Measurements from ENCODE around the gene KDM1A.

KDM1A gene

DNA sequence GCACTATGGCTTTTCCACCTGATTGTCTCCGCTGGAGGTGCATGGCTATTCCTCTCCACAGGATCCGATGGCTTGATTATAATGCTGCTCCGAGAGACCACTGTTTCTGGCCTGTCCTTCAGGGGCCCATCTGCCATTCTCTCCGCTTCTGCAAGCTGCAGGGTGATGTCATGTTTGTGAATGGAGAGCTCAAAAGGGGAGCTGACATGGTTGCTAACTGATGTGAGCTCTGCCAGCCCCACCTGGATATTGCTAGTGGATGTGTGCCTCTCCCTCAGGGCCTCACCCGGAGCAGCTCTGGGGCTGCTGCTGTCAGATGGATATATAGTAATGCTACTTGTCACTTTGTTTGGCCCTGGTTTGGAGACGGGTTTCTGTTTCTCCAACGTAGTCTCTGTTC lies 72.3 kb downstream of the KDM1A start:
- Histone ChIP-seq H3K36me3 (ENCODE audit: insufficient read depth, low read length) (peaks cover 72% of the 10 kb centered on the region), H3K9me3 (ENCODE audit: low read length) (no peaks in the 10 kb centered on the region), H2AFZ (ENCODE audit: low read depth, low read length) (no peak overlapping the region)

GRCh38 chr1:23092447-23092846 lies 73.2 kb downstream of the KDM1A start:
- peaks cover 66% of the 10 kb centered on the region for H3K36me3 ChIP-seq (ENCODE audit: insufficient read depth, low read length)
- H2AFZ ChIP-seq (ENCODE audit: low read depth, low read length): no peak overlapping the region
- no peaks in the 10 kb centered on the region for H3K27me3 ChIP-seq (ENCODE audit: insufficient read depth, low read length)
- H3K4me3 ChIP-seq (ENCODE audit: low read length): no peak overlapping the region
- H3K9me3 ChIP-seq (ENCODE audit: low read length): no peaks in the 10 kb centered on the region
- no peaks in the 10 kb centered on the region for H3K4me1 ChIP-seq (ENCODE audit: insufficient read depth, low read length)

More for the DNA sequence above, 72.3 kb downstream of the KDM1A start:
- Histone ChIP-seq H3K27me3 (ENCODE audit: insufficient read depth, low read length) (no peaks in the 10 kb centered on the region), H3K4me1 (ENCODE audit: insufficient read depth, low read length) (no peaks in the 10 kb centered on the region), H3K4me3 (ENCODE audit: low read length) (no peak overlapping the region)

DNA sequence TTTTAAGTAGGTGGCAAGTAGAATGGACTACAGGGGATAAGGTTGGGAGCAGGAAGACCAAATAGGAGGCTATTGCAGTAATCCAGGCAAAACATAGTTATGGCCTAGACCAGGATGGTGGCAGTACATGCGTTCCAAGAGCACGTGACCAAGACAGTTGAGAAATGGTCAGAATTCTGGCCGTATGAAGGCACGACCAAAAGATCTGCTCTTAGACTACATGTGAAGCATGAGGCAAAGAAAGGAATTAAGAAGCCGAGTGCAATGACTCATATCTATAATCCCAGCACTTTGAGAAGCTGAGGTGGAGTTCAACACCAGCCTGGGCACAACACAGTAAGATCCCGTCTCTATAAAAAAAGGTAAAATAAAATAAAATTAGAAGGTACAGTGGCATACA lies 78.0 kb downstream of the KDM1A start:
- H3K9me3 ChIP-seq (ENCODE audit: low read length): no peaks in the 10 kb centered on the region
- H3K4me1 ChIP-seq (ENCODE audit: insufficient read depth, low read length): peaks cover 20% of the 10 kb centered on the region
- peaks cover 34% of the 10 kb centered on the region for H3K36me3 ChIP-seq (ENCODE audit: insufficient read depth, low read length)
- H3K4me3 ChIP-seq (ENCODE audit: low read length): no peak overlapping the region
- no peaks in the 10 kb centered on the region for H3K27me3 ChIP-seq (ENCODE audit: insufficient read depth, low read length)
- H2AFZ ChIP-seq (ENCODE audit: low read depth, low read length): no peak overlapping the region

- peaks cover 21% of the 10 kb centered on the region for H3K36me3 ChIP-seq (ENCODE audit: insufficient read depth, low read length)
- no peak overlapping the region for H2AFZ ChIP-seq (ENCODE audit: low read depth, low read length)
- H3K4me3 ChIP-seq (ENCODE audit: low read length): no peak overlapping the region
- no peaks in the 10 kb centered on the region for H3K27me3 ChIP-seq (ENCODE audit: insufficient read depth, low read length)
- H3K9me3 ChIP-seq (ENCODE audit: low read length): no peaks in the 10 kb centered on the region
- peaks cover 20% of the 10 kb centered on the region for H3K4me1 ChIP-seq (ENCODE audit: insufficient read depth, low read length)
Observed at GRCh38 chr1:23098463-23099170, 79.3 kb downstream of the KDM1A start.

GRCh38 chr1:23099171-23099536 lies 79.9 kb downstream of the KDM1A start:
- H2AFZ ChIP-seq (ENCODE audit: low read depth, low read length): no peak overlapping the region
- H3K36me3 ChIP-seq (ENCODE audit: insufficient read depth, low read length): peaks cover 15% of the 10 kb centered on the region
- no peak overlapping the region for H3K4me3 ChIP-seq (ENCODE audit: low read length)
- H3K27me3 ChIP-seq (ENCODE audit: insufficient read depth, low read length): no peaks in the 10 kb centered on the region
- H3K4me1 ChIP-seq (ENCODE audit: insufficient read depth, low read length): peaks cover 20% of the 10 kb centered on the region
- H3K9me3 ChIP-seq (ENCODE audit: low read length): no peaks in the 10 kb centered on the region

GRCh38 chr1:23100074-23100748 lies 80.9 kb downstream of the KDM1A start:
- H2AFZ ChIP-seq (ENCODE audit: low read depth, low read length): no peak overlapping the region
- peaks cover 20% of the 10 kb centered on the region for H3K4me1 ChIP-seq (ENCODE audit: insufficient read depth, low read length)
- no peaks in the 10 kb centered on the region for H3K27me3 ChIP-seq (ENCODE audit: insufficient read depth, low read length)
- no peak overlapping the region for H3K4me3 ChIP-seq (ENCODE audit: low read length)
- peaks cover 9% of the 10 kb centered on the region for H3K36me3 ChIP-seq (ENCODE audit: insufficient read depth, low read length)
- H3K9me3 ChIP-seq (ENCODE audit: low read length): no peaks in the 10 kb centered on the region

DNA sequence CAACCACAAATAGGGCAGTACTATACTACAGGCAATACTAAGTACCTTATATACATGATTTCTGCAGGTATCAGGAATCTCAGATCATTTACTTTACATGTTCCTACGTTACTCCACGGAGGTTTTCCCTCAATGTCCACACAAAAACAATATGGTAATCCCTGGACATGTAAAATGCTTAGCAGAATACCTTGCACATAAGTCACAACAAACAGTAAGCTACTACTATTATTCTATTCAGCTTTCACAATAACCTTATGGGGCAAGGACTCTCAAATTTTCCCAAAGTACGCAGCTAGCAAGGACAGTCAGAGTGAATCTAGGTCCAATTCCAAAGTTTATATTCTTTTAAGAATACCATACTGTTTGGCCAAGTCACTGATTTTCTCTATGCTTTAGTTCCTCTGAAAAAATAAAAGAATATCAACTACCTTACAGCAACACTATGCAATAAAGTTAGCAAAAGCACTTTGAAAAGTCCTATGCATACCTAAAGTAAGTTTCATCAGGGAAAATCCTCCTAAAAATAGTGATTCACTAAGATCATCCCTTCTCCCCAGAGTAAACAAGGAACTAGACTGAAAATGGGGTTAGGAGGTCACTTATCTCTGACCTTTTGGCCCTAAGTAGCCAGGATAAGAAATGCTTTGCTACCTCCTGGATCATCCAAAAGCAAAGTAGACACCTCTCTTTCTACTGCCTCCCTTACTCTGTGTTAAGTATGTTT lies 82.0 kb downstream of the KDM1A start:
- Histone ChIP-seq H3K27me3 (ENCODE audit: insufficient read depth, low read length) (no peaks in the 10 kb centered on the region), H2AFZ (ENCODE audit: low read depth, low read length) (no peak overlapping the region), H3K9me3 (ENCODE audit: low read length) (no peaks in the 10 kb centered on the region), H3K4me1 (ENCODE audit: insufficient read depth, low read length) (peaks cover 20% of the 10 kb centered on the region), H3K4me3 (ENCODE audit: low read length) (no peak overlapping the region), H3K36me3 (ENCODE audit: insufficient read depth, low read length) (peaks cover 13% of the 10 kb centered on the region)

DNA sequence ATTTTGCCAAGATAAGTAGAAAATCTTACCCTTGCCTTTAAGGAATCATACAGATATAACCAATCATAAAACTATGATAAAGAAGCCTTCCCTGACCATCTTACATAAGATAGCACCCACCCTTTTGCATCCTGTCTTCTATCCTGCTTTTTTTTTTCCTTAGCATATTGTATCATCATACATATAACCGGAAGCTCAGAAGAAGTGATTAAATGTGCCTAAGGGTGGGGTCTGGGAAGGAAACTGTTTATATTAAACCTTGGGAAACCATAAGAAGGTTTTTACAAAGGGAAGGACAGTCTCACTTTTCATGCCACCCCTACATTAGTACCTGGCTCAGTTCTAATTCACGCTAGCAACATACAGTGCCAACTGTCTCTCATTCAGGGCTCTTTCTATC lies 82.6 kb downstream of the KDM1A start:
- H3K4me1 ChIP-seq (ENCODE audit: insufficient read depth, low read length): peaks cover 20% of the 10 kb centered on the region
- no peak overlapping the region for H3K4me3 ChIP-seq (ENCODE audit: low read length)
- no peak overlapping the region for H2AFZ ChIP-seq (ENCODE audit: low read depth, low read length)

DNA sequence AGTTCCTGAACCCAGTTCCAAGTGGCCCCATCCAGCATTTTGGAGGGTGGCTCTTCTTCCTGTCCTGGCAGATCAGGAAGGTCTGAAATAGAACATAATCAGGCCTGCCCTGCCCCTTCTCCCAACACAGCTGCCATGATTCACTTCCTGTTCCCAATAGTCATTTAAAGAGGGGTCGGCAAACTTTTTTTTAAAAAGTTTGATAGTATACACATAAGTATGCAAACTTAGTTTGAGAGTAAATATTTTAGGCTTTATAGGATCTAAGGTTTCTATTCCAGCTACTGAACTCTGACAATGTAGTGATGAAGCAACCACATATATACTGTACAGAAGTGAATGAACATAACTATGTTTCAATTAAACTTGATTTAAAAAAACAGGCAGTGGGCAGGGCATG lies 83.0 kb downstream of the KDM1A start:
- Histone ChIP-seq H2AFZ (ENCODE audit: low read depth, low read length) (no peak overlapping the region), H3K4me1 (ENCODE audit: insufficient read depth, low read length) (peaks cover 20% of the 10 kb centered on the region), H3K27me3 (ENCODE audit: insufficient read depth, low read length) (no peaks in the 10 kb centered on the region), H3K9me3 (ENCODE audit: low read length) (no peaks in the 10 kb centered on the region), H3K36me3 (ENCODE audit: insufficient read depth, low read length) (peaks cover 16% of the 10 kb centered on the region), H3K4me3 (ENCODE audit: low read length) (no peak overlapping the region)

More for the DNA sequence above, 82.6 kb downstream of the KDM1A start:
- Histone ChIP-seq H3K27me3 (ENCODE audit: insufficient read depth, low read length) (no peaks in the 10 kb centered on the region), H3K36me3 (ENCODE audit: insufficient read depth, low read length) (peaks cover 16% of the 10 kb centered on the region), H3K9me3 (ENCODE audit: low read length) (no peaks in the 10 kb centered on the region)

DNA sequence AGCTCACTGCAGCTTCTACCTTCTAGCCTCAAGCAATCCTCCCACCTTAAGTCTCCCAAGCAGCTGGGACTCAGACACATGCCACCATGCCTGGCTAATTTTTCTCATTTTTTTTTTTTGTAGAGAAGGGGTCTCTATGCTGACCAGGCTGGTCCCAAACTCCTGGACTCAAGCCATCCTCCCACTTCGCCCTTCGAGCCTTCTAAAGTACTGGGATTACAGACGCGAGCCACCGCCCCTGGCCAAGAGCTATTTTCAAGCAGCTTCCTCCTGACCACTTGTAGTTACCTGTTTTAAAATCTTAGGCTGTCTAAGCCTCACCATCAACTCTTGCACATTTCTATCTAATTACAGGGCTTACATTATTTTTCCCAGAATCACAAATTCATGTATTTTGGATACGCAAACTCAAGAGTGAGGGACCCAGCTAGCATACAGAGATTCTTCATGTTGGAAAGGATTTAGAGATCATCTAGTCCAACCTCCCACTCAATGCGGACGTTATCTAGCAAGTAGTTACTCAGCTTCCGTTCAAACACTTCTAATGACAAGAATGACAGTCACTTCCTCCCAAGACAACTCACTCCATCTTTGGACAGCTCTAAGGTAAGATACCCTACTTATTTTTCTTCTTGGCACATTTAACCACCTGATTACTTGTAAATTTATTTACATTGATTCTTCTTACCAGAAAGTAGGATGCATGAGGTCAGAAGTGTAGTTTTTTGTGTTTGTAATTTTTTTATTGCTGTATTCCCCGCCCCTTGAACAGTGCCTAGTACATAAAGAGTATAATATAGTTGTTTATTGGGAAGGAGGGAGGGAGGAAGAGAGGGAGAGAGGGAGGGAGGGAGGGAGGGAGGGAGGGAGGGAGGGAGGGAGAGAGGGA lies 84.0 kb downstream of the KDM1A start:
- no peaks in the 10 kb centered on the region for H3K27me3 ChIP-seq (ENCODE audit: insufficient read depth, low read length)
- H3K36me3 ChIP-seq (ENCODE audit: insufficient read depth, low read length): peaks cover 19% of the 10 kb centered on the region

GRCh38 chr1:23108918-23109533 lies 89.8 kb downstream of the KDM1A start:
- no peaks in the 10 kb centered on the region for H3K9me3 ChIP-seq (ENCODE audit: low read length)
- H3K4me1 ChIP-seq (ENCODE audit: insufficient read depth, low read length): no peaks in the 10 kb centered on the region
- peaks cover 29% of the 10 kb centered on the region for H3K36me3 ChIP-seq (ENCODE audit: insufficient read depth, low read length)
- H2AFZ ChIP-seq (ENCODE audit: low read depth, low read length): no peak overlapping the region
- no peaks in the 10 kb centered on the region for H3K27me3 ChIP-seq (ENCODE audit: insufficient read depth, low read length)
- H3K4me3 ChIP-seq (ENCODE audit: low read length): no peak overlapping the region

More for the DNA sequence above, 84.0 kb downstream of the KDM1A start:
- H3K9me3 ChIP-seq (ENCODE audit: low read length): no peaks in the 10 kb centered on the region
- no peak overlapping the region for H3K4me3 ChIP-seq (ENCODE audit: low read length)
- H2AFZ ChIP-seq (ENCODE audit: low read depth, low read length): no peak overlapping the region
- H3K4me1 ChIP-seq (ENCODE audit: insufficient read depth, low read length): peaks cover 20% of the 10 kb centered on the region

DNA sequence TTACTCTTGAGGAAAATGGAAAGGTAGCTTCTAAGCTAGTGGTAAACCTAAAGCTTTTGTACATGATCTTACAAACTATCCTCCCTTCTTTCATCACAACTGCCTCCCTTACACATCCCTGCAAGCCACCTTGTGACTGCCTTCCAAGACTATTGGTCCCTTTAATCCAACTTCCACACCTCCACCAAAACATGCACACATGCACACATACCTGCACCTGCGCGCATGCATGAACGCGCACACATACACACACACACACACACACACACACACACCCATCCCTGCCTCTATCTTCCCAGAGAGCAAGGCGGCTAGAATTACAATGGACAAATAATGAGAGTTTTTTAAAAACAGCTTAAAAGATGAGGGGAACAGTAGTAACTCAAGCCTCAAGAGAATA lies 91.1 kb downstream of the KDM1A start:
- H2AFZ ChIP-seq (ENCODE audit: low read depth, low read length): no peak overlapping the region
- no peak overlapping the region for H3K4me3 ChIP-seq (ENCODE audit: low read length)
- no peaks in the 10 kb centered on the region for H3K9me3 ChIP-seq (ENCODE audit: low read length)
- peaks cover 27% of the 10 kb centered on the region for H3K36me3 ChIP-seq (ENCODE audit: insufficient read depth, low read length)
- peaks cover 8% of the 10 kb centered on the region for H3K4me1 ChIP-seq (ENCODE audit: insufficient read depth, low read length)
- no peaks in the 10 kb centered on the region for H3K27me3 ChIP-seq (ENCODE audit: insufficient read depth, low read length)
